ENCODE data around the gene GRAMD1B.

Gene GRAMD1B

DNA sequence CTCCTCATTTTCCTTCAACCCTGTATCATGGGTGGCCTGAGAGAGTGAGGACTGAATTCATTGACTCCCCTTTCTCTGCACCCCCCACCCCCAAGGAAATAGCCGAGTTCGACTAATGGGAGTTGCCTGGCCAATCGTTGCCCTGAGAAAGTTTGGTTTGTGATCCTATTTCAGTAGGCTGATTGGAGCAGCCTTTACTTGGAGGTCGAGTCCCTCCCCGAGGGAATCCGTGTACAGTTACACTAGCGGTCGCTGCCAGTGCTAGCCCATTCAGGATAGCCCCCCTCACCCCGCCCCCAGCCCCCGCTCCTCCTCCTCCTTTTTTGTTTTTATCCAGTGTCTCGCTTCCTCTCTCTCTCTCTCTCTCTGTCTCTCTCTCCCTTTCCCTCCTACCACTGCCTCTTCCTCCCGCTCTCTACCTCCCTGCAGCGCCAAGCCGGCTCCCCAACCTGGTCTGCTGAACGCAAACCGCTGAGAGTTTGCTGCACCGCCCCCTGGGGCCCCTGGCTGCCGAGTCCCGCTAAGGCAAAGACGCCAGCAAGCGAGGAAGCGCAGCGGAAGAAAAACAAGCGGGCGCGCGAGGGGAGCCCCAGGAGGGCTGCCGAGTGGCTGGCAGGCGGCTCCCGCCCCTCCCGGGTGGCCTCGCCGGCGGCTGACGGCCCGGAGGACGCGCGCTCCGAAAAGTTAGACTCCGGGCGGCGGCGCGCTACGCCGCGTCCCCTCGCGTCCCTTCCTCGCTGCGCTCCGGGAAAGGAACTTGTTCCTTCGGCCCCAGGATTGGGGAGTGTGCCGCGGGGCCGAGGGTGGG, at the start of gene GRAMD1B:
Gene GRAMD1B, plus strand, starts transcription at position 357 of the 808 bp plus-strand sequence. CDS start 524 bp downstream, outside the sequence.
- DNase-seq: no peak

DNA sequence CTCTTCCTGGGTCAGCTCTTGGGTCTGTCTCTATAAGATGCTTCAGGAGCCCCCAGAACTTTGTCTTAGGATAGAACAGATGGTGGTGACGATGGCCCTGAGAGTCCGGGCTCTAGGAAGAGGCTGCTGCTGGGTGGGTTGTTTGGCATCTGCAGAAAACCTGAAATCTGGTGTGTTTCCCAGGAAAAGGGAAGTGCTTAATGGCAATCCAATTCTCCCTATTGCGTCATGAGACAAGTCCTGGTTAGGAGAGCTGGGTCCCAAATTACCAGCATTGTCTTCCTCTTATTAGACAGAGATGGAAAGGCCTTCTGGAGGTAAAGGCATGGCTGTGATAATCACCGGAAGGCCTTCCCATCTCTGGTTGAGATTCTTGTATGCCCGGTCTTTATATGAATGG, 48.9 kb upstream of the GRAMD1B start:
- DNase-seq: no peak

DNA sequence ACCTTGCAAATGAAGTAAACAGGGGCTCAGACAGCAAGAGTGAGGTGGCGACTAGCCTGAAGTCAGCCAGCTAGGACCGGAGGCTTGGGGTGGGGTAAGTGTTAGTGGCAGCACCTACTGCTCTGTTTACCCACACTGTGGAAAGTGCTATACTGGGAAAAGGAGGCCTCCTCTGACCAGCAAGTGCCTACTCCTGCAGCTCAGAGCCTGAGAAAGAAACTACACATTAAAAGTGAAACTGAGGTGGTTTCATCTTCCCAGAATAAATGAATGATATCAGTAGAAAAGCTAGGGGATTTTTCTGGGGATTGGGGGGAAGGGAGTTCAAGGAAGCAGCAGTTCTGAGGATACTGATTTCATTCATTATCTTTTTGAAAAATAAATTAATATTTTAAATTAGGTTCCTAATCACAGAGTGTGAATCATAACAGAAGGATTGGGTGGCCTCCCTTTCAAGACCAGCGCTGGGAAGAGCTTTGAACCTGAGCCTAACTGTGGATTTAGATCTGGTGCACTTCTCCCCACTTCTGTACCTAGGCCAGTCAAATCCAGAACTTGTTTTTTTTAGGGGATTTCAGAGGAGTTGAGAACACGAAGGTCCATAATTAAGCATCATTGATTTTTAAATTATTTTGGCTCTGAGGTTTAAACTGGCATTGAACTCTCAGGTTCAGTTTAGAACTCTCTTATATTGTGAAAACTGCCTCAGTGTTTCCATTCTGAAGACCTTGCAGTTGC, 48.1 kb upstream of the GRAMD1B start:
- DNase-seq: no peak

DNA sequence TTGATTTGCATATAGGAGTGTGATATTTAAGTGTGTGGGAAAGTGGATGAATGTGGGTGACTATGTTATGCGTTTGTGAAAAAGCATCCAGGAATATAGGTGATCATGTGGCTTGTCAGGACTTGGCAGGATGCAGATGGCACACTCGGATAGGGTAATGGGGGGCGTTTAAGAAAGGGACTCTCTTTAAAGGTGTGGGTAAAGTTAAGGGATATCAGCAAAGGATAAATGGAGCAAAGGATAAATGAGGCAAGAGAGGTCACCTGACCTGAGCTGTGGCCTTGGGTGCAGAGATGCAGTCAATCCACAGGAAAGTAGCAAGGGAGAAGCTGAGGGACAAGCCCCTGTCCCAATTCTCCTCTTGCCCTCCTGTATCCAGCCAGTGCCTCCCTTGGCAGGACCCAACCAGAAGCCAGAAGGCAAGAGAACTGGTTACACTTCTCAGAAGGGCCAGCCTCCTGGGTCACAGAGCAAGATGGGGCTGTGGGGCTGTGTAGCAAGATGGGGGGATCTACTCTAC, 47.5 kb upstream of the GRAMD1B start:
- no peak for DNase-seq

GRCh38 chr11:123384116-123384515, 46.0 kb upstream of the GRAMD1B start:
- no peak for DNase-seq

DNA sequence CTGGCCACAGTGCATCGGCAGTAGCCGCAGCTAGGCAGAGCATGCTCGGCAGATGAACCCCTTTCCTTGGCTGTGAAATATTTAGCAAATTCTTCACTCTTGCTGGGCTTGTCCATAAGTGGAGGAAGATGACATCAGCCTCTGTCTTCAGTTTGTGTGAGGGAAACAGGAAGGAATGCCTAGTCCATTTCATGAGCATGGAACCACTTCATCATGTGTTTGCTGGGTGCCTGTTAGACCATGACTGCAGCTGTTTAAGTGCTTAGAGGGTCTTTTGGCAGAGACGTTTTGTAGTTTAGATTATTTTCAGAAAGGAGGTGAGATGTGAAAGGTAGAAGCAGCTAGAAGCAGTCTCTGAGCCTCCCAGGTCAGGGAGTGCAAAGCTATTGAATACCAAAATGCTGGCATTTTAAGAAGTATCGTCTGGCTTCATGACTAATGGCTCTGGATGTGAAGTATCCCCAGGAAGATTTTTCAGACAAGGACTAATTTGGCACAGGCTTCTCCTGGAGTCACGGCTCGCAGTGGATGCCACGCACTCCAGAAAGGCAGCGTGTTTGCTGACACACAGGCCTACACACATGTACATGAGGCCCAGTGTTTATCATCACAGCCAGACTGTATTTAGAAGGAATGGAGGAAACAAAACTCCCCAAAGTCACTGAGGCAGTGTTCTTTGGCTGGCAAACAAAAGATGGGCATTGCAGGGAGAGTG, 43.1 kb upstream of the GRAMD1B start:
- no peak for DNase-seq

- no peak for DNase-seq
Measured at GRCh38 chr11:123388640-123389039, 41.4 kb upstream of the GRAMD1B start.

- no peak for DNase-seq
Measured at GRCh38 chr11:123390146-123390545, 39.9 kb upstream of the GRAMD1B start.

- DNase-seq: no peak
Measured at GRCh38 chr11:123391646-123392348, 38.3 kb upstream of the GRAMD1B start.

DNA sequence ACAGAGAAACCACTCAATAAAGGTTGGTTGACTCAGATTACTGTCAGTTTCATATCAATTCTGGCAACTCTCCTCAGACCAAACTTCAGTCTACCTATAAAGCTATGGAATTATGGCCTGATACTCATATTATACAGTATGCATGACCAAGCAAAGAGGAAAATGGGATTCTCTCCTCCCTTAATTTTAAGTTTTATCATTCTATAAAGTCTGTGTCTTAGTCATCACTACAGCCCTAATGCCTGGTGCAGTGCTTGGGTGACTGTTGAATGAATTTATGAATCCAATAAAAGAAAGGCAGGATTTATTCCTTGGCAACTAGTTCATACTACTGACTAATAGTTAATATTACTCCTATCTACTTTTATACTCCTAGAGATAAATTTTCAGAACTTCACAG, 37.6 kb upstream of the GRAMD1B start:
- no peak for DNase-seq

GRCh38 chr11:123392844-123393243, 37.2 kb upstream of the GRAMD1B start:
- DNase-seq: no peak

- DNase-seq: no peak
Measured at GRCh38 chr11:123393312-123393927, 36.6 kb upstream of the GRAMD1B start.

- no peak for DNase-seq
Measured at GRCh38 chr11:123404676-123405075, 25.4 kb upstream of the GRAMD1B start.

DNA sequence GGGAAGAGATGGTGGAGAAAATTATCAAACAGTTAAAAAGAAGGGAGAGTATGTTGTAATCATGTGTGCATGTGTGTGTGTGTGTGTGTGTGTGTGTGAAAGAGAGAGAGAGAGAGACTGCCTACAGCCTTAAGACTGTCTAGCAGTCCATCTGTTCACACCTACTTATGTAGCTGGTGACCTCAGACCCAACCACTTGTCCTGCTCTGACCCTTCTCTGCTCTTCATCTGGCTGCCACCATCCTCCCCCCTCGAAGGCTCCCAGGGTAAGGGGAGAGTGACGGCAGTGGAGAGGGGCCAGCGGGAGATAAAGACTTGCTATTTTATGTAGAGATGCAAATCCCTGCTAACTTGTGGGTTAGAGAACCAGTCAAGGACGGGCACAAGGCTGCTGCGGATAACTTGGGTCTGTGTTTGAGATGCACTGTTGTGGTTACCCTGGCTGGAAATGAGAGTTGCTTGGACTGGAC, 24.9 kb upstream of the GRAMD1B start:
- DNase-seq: no peak

GRCh38 chr11:123406441-123407129, 23.5 kb upstream of the GRAMD1B start:
- DNase-seq: no peak

DNA sequence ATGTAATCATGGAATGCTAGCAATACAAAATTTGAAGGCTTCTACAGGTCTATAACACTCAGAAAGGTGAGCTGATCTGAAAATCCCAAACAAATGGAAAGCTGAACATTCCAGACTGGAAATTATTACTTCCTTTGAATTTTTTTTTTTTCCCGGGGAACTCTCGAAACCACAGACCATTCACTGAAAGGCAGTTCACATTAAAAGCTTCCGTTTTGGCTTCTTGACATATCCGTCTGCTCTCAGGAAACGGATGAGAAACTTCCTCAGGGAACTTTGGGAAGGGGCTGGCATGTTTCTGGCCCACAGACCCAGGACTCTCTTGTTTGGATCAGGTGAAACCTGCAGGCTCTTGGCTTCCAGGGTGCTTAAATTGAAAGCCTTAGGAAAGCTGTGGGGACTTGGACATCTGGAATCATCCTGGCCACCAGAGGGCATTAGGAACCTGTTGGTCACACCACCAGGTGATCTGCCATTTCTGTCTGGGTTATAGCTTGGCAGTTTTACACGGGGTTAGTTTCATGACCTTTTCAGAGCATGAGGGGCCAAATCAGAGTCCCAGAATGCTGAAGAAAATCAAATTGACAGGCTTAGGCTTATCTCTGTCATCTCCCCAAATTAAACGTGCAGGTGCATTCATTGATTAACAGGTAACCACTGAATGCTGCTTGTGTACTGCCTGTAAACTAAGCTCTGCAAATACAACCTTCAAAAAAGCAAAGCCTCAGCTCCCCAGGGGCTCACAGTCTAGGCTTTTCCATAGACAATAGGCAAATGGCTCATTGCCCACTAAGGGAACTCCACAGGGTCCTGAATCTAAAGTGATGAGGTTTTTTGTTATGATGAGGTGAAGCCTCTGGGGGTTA, 22.7 kb upstream of the GRAMD1B start:
- peak; percentile 1 for DNase-seq

DNA sequence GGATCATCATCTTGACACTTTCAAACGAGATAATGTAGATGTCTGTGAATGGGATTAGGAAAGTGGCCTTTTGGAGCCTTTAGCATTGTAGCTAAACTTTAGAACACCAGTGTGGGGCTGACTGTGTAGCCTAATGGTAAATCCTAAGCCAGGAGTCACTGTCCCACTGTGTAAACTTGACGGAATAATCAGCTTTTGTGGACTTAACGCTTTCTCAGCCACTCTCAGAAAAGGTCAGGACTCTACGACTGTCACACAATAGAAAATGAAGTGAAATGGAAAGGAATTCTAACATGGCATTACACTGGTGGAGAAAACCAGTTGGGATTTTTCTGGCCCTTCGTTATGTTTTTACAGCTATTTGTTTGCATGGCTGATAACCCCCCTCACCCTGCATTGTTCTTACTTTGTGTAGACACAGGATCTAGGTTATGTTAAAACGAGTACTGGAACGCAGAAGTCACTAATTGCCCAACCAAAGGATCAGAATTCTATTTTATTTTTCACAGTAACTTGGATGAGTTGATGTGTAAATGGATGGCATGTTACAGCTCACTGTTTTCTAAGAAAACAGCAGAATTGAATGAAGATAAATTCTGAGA, 22.0 kb upstream of the GRAMD1B start:
- DNase-seq: no peak

DNA sequence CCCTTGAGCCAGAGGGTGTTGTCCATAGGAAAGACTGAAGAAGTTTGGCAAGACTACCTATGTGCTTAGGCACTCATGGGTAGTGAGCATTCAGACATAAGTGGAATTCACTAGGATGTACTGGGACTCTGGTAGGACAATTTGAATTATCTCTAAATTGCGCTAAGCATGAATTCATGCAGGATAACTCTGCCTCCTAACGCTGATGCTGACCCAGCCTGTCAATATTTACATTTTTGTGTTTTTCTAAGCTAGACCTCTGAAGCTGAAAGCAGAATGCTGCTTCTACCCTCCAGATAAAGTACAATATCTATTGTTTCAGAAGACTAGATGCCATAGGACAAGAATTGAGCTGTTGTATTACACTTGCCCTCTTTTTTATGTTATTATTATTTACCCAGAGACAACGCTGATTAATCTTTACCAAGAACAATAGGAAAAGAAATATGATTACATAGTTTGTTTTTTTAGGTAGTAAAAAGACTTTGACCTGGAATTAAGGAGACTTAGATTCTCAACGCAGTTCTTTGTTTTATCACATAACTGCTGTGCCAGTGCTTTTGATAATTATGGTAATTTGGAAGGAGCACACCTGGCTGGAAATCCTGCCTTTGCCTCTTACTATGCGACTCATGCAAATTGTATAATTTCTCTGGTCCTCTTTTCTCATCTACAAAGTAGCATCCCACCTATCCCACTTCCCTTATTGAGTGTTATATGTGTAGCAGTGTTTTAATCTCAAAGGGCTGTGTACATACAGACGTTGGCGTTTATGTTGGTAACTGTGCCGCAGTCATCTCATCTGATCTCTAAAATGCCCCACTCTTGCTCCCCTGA, 21.2 kb upstream of the GRAMD1B start:
- no peak for DNase-seq
